ENCODE results near the gene PCSK6. TPM values are rescaled to one million over a fixed set of nuclear protein-coding genes. Genes with fewer than 3 reads are reported as not detected.
"Not testable (repeated sequence)": the region's sequence is repeated elsewhere in the genome, so short reads cannot be mapped to it uniquely, and the experiment has no call there.

Gene PCSK6
- total RNA-seq, 1 donor from 2014 or later = 5.4 TPM

- H3K4me3 Mint-ChIP-seq = no peak overlapping the region
- no peaks in the 10 kb centered on the region for H3K36me3 Mint-ChIP-seq (ENCODE audit: low read depth)
- no peak for DNase-seq (ENCODE audit: low read depth, low spot score)
- no peak for TF ChIP-seq CTCF (conservative IDR thresholded peaks at IDR 0.05)
- H3K9me3 Mint-ChIP-seq = no peaks in the 10 kb centered on the region
- no peaks in the 10 kb centered on the region for H3K27me3 Mint-ChIP-seq (ENCODE audit: low read depth)
- H3K4me1 Mint-ChIP-seq = peaks cover 30% of the 10 kb centered on the region
- H3K27ac Mint-ChIP-seq (ENCODE audit: unreplicated experiment) = peak overlapping the region; percentile 82
Measured at GRCh38 chr15:101426761-101427333, 62.7 kb downstream of the PCSK6 start.

DNA sequence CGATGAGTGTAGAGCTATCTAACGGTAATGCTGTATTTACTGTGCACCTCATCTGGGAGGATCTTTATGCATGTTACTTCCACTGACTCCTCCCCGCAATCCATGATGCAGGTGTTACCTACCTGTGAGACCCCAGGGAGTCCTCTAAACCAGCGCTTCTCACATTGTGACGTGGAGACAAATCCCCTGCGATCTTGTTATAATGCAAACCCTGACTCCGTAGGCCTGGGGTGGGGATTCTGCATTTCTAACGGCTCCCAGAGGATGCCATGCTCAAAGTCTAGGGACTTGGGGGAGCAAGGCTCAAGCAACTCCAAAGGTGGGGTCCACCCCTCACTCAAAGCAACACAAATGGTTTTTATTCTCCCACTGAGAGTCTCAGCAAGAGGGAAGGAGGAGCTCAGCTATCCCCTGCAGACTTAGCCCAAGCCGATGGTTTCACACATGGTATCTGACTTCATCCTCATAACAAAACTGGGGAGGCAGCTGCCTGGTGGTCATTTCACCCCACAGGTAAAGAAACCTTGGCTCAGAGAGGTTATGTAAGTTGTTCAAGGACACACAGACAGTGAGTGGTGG, 63.6 kb downstream of the PCSK6 start:
- Mint-ChIP-seq H3K27me3 (ENCODE audit: low read depth) (no peaks in the 10 kb centered on the region), H3K4me3 (no peak overlapping the region), H3K36me3 (ENCODE audit: low read depth) (no peaks in the 10 kb centered on the region), H3K9me3 (no peaks in the 10 kb centered on the region), H3K4me1 (peaks cover 30% of the 10 kb centered on the region), H3K27ac (ENCODE audit: unreplicated experiment) (no peak overlapping the region)
- no peak for TF ChIP-seq CTCF (conservative IDR thresholded peaks at IDR 0.05)
- DNase-seq (ENCODE audit: low read depth, low spot score) = no peak

DNA sequence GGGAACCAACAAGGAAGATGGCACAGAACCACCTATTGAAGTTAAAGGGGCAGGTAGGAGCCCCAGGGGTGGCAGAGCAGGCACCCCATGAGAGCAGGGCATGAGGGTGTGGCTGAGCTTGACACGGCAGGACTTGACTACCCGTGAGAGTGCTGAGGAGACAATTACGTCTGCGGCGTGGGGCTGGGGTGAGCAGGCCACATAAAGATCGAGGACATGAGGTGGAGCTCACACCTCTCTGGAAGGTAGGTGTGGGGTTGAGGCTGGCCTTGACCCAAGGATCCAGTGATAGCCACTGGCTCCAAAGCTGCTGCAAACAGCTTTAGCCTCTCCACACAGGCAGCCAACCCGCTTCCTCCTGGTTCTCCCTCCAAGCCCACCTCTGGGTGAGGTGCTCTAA, 64.5 kb downstream of the PCSK6 start:
- Mint-ChIP-seq H3K27ac (ENCODE audit: unreplicated experiment) (no peak overlapping the region), H3K9me3 (no peaks in the 10 kb centered on the region), H3K4me1 (peaks cover 29% of the 10 kb centered on the region), H3K27me3 (ENCODE audit: low read depth) (no peaks in the 10 kb centered on the region), H3K4me3 (no peak overlapping the region), H3K36me3 (ENCODE audit: low read depth) (no peaks in the 10 kb centered on the region)
- DNase-seq (ENCODE audit: low read depth, low spot score) = no peak
- TF ChIP-seq CTCF (conservative IDR thresholded peaks at IDR 0.05) = no peak

GRCh38 chr15:101420232-101420631, 69.3 kb downstream of the PCSK6 start:
- H3K4me1 Mint-ChIP-seq = no peaks in the 10 kb centered on the region
- DNase-seq (ENCODE audit: low read depth, low spot score) = no peak
- peaks cover 11% of the 10 kb centered on the region for H3K9me3 Mint-ChIP-seq
- peaks cover 9% of the 10 kb centered on the region for H3K36me3 Mint-ChIP-seq (ENCODE audit: low read depth)
- H3K27ac Mint-ChIP-seq (ENCODE audit: unreplicated experiment) = no peak overlapping the region
- no peak overlapping the region for H3K4me3 Mint-ChIP-seq
- no peak for TF ChIP-seq CTCF (conservative IDR thresholded peaks at IDR 0.05)
- H3K27me3 Mint-ChIP-seq (ENCODE audit: low read depth) = no peaks in the 10 kb centered on the region

GRCh38 chr15:101416475-101416874, 73.0 kb downstream of the PCSK6 start:
- H3K4me1 Mint-ChIP-seq; H3K36me3 Mint-ChIP-seq (ENCODE audit: low read depth); DNase-seq (ENCODE audit: low read depth, low spot score); H3K27ac Mint-ChIP-seq (ENCODE audit: unreplicated experiment); H3K27me3 Mint-ChIP-seq (ENCODE audit: low read depth); H3K4me3 Mint-ChIP-seq: not testable (repeated sequence)
- H3K9me3 Mint-ChIP-seq = peaks cover 11% of the 10 kb centered on the region

DNA sequence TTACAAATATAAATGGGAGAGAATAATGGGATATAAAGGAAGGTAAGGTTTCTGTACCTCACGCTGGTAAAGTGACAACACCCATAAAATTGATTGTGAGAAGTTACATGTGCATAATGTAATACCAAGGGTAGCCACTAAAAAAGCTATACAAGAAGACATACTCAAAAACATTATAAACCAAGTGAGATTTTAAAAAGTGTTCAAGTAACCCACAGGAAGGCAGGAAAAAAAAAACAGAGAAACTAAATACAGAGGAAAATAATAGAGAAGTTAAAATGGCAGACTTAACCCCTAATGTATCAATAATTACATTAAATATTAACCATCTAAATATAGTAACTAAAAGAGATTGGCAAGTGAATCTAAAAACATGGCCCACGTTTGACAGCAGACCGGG, 76.3 kb downstream of the PCSK6 start:
- H3K4me1 Mint-ChIP-seq = no peaks in the 10 kb centered on the region
- peaks cover 11% of the 10 kb centered on the region for H3K9me3 Mint-ChIP-seq
- no peak overlapping the region for H3K27ac Mint-ChIP-seq (ENCODE audit: unreplicated experiment)
- peaks cover 9% of the 10 kb centered on the region for H3K36me3 Mint-ChIP-seq (ENCODE audit: low read depth)
- no peaks in the 10 kb centered on the region for H3K27me3 Mint-ChIP-seq (ENCODE audit: low read depth)
- TF ChIP-seq CTCF (conservative IDR thresholded peaks at IDR 0.05) = peak; percentile 44
- no peak overlapping the region for H3K4me3 Mint-ChIP-seq
- DNase-seq (ENCODE audit: low read depth, low spot score) = no peak
